BJ (cell line): Measurements from ENCODE around the gene MEIS1. TPM values are rescaled to one million over a fixed set of nuclear protein-coding genes. Genes with fewer than 3 reads are reported as not detected.

Source experiments
- CTCF ChIA-PET: fragments of 350-600 bp; formaldehyde crosslinking; extraction: SDS; loops from one replicate; lab custom pipeline; 2021; ENCODE audit warnings: antibody characterized with exemption, inconsistent platforms; lab: Yijun Ruan, JAX
- POLR2A ChIA-PET: fragments of 300-600 bp; sonication (Branson Sonifier 250); formaldehyde crosslinking; extraction: SDS; loops from one replicate; lab custom pipeline; 2021; ENCODE audit warnings: antibody characterized with exemption; lab: Charles Lee
- DNase-seq: peaks from one replicate; pipeline ENCODE4 v3.0.0-alpha.2; 2011; ENCODE audit warnings: low read depth
- H3K27me3 ChIP-seq: 2 replicates; pipeline ENCODE4 v1.6.0; 2011; ENCODE audit warnings: low read length; ENCODE audit not compliant: control insufficient read depth, insufficient read depth
- H3K36me3 ChIP-seq: 2 replicates; pipeline ENCODE4 v1.5.1; 2011; ENCODE audit warnings: low read length; ENCODE audit not compliant: control insufficient read depth, insufficient read depth
- H3K4me3 ChIP-seq: 2 replicates; pipeline ENCODE4 v1.5.1; 2011; ENCODE audit warnings: low read depth, mild to moderate bottlenecking, control low read depth, low read length
- polyA plus RNA-seq: library from polyadenylated mRNA; depleted of rRNA; stranded (reverse); fragments of >200 nt; gene quantifications from 2 replicates; pipeline ENCODE4 v1.2.3, GENCODE V29; 2011
- TF ChIP-seq, protein P1 (sequence below): IDR thresholded peaks from 2 replicates; pipeline ENCODE4 v1.5.1; 2011; ENCODE audit warnings: low read depth, mild to moderate bottlenecking, control low read depth, inconsistent platforms, low read length, moderate library complexity; ENCODE audit not compliant: insufficient read depth

Gene MEIS1
- polyA plus RNA-seq, 1 experiment, result 65.7 TPM

- ChIA-PET POLR2A (interaction anchor here (1.2 kb wide), 1 partner anchor 141 kb away, joined by 5 read pairs; the partner anchor contains the start of gene MEIS1), CTCF (interaction anchor here (1.1 to 3.4 kb wide), 6 partner anchors 132 to 659 kb away, joined by 3 to 22 read pairs (median 10); partner anchors contain the start of gene MEIS1)
- Histone ChIP-seq H3K4me3 (peak overlapping the region; percentile 55), H3K27me3 (no peaks in the 10 kb centered on the region), H3K36me3 (peaks cover 4% of the 10 kb centered on the region)
- no peak for DNase-seq
- TF ChIP-seq, protein P1, sequence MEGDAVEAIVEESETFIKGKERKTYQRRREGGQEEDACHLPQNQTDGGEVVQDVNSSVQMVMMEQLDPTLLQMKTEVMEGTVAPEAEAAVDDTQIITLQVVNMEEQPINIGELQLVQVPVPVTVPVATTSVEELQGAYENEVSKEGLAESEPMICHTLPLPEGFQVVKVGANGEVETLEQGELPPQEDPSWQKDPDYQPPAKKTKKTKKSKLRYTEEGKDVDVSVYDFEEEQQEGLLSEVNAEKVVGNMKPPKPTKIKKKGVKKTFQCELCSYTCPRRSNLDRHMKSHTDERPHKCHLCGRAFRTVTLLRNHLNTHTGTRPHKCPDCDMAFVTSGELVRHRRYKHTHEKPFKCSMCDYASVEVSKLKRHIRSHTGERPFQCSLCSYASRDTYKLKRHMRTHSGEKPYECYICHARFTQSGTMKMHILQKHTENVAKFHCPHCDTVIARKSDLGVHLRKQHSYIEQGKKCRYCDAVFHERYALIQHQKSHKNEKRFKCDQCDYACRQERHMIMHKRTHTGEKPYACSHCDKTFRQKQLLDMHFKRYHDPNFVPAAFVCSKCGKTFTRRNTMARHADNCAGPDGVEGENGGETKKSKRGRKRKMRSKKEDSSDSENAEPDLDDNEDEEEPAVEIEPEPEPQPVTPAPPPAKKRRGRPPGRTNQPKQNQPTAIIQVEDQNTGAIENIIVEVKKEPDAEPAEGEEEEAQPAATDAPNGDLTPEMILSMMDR, result no peak
Observed at GRCh38 chr2:66575625-66576310, 140.8 kb downstream of the MEIS1 start.

- DNase-seq, result no peak
- ChIA-PET CTCF (interaction anchor here (1.1 to 3.4 kb wide), 6 partner anchors 133 to 658 kb away, joined by 3 to 22 read pairs (median 10); partner anchors contain the start of gene MEIS1), POLR2A (interaction anchor here (1.2 kb wide), 1 partner anchor 142 kb away, joined by 5 read pairs; the partner anchor contains the start of gene MEIS1)
- Histone ChIP-seq H3K36me3 (peaks cover 3% of the 10 kb centered on the region), H3K27me3 (no peaks in the 10 kb centered on the region), H3K4me3 (peak overlapping the region; percentile 55)
- TF ChIP-seq, protein P1, result no peak
Observed at GRCh38 chr2:66576311-66576560, 141.3 kb downstream of the MEIS1 start.

DNA sequence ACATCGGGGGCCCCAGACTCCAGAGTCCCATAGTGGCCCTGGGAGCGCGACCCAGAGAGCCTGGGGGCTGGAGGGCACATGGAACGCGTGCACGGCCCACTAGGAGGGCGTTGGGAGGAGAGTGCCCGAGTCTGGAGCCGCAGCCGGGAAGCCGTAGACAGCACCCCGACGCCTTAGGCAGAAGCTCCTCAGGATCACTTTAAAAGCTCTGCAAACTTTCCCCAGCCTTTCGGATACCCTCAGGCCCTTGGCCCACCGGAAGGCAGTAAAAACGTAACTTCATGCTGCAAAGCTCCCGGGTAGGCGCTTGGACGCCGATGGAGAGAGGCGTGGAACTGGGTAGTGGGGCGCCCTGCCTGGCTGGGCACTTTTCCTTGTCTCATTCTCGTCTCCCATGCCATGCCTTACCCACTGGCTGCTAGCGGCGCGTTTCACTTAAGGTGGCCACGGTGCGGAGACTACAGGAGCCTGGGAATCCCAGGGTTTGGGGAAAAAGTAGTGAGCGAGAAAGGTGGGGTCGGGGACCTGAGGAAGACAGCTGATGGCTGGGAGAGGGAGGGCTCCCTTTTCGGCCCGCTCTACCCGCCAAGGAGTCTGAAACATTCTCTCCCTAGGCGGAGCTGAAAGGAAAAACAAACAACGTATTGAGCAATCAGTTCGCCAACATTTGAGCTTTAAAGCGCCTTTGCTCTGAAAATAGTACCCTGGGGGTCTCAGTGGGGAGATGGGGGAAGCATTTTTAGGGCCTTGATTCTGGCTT lies 141.8 kb downstream of the MEIS1 start:
- H3K4me3 ChIP-seq, result peak overlapping the region; percentile 55
- no peaks in the 10 kb centered on the region for H3K27me3 ChIP-seq

GRCh38 chr2:66577321-66578053 lies 142.6 kb downstream of the MEIS1 start:
- Histone ChIP-seq H3K27me3 (no peaks in the 10 kb centered on the region), H3K4me3 (peak overlapping the region; percentile 55; the same call in 1 of the 2 replicates), H3K36me3 (no peaks in the 10 kb centered on the region)
- TF ChIP-seq, protein P1, result no peak
- ChIA-PET CTCF (interaction anchor here (0.9 to 3.4 kb wide), 5 partner anchors 133 to 657 kb away, joined by 3 to 22 read pairs (median 13); partner anchors contain the start of gene MEIS1), POLR2A (interaction anchor here (0.6 to 1.2 kb wide), 2 partner anchors 143 to 1866 kb away, joined by 5 read pairs; partner anchors contain the start of gene MEIS1)
- DNase-seq, result no peak

More for the DNA sequence above, 141.8 kb downstream of the MEIS1 start:
- peaks cover 1% of the 10 kb centered on the region; the same call in 1 of the 2 replicates for H3K36me3 ChIP-seq
- TF ChIP-seq, protein P1, result no peak
- DNase-seq, result no peak
- POLR2A ChIA-PET, result interaction anchor here (0.5 to 1.2 kb wide), 2 partner anchors 40 to 142 kb away, joined by 4 to 5 read pairs; partner anchors contain the start of gene MEIS1
- CTCF ChIA-PET, result interaction anchor here (1.0 to 3.4 kb wide), 7 partner anchors 132 to 658 kb away, joined by 3 to 22 read pairs (median 8); partner anchors contain the start of gene MEIS1
